Brain microvascular endothelial cell (primary cell): ENCODE data around the gene TCF7.
A peak's percentile ranks its signal among the peaks of the same experiment; 100 is the strongest.

Source experiments
- DNase-seq: peaks from one replicate; pipeline ENCODE4 v3.0.0-alpha.2; 2020
- H3K27ac ChIP-seq: fragments of 250-450 bp; sonication (Bioruptor Pico); 2 replicates; pipeline ENCODE4 v1.5.1; 2020; ENCODE audit warnings: mild to moderate bottlenecking, moderate library complexity
- H3K27me3 ChIP-seq: fragments of 250-450 bp; sonication (Bioruptor Pico); replicated peaks from 2 replicates; pipeline ENCODE4 v1.5.1; 2020; ENCODE audit warnings: mild to moderate bottlenecking
- H3K36me3 ChIP-seq: fragments of 250-450 bp; sonication (Bioruptor Pico); replicated peaks from 2 replicates; pipeline ENCODE4 v1.5.1; 2020; ENCODE audit warnings: mild to moderate bottlenecking
- H3K4me3 ChIP-seq: 2 replicates; pipeline ENCODE4 v1.5.1; 2011; ENCODE audit warnings: low read depth, mild to moderate bottlenecking, control low read depth, low read length, moderate library complexity
- in situ Hi-C: cut with HindIII; loops from 2 replicates; pipeline ENCODE4 v1.10.0; 2017; ENCODE audit warnings: low sequenced_read_pairs, low pct_ligation_motif_present
- TF ChIP-seq, protein P1 (sequence below): IDR thresholded peaks from 2 replicates; pipeline ENCODE4 v1.5.1; 2011; ENCODE audit warnings: low read depth, mild to moderate bottlenecking, moderate library complexity, low read length, control low read depth, inconsistent platforms; ENCODE audit errors: missing control alignments

The TCF7 gene

DNA sequence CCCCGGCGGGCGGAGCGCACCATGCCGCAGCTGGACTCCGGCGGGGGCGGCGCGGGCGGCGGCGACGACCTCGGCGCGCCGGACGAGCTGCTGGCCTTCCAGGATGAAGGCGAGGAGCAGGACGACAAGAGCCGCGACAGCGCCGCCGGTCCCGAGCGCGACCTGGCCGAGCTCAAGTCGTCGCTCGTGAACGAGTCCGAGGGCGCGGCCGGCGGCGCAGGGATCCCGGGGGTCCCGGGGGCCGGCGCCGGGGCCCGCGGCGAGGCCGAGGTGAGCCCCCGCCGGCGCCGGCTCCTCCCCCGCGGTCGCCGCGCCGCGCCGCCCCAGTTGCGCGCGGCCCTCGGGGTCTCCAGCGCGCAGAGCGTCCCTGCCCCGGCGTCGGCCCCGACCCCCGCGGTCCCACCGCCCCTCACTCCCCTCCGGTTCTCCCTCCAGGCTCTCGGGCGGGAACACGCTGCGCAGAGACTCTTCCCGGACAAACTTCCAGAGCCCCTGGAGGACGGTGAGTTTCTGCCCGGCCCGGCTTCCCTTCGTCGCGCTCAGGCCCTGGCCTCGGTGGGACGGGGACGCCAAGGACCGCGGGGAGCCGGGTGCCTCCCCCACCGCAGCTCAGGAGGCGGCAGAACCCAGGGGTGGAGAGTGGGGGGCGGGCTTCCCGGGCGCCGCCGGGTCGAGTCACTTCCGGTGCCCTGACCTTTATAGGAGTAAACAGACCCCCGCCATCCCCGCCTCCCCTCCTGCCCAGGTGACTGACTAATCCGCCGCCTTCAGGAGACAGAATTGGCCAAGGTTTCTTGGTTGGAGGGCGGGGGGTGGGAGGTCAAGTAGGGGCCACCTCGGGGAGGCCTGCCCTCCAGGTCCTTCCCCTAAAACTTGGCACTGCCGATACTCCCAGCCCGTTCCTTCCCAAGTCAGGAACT, 665 bp downstream of the TCF7 start:
- no peak for DNase-seq
- H3K4me3 ChIP-seq, result peak overlapping the region; percentile 47
- TF ChIP-seq, protein P1, sequence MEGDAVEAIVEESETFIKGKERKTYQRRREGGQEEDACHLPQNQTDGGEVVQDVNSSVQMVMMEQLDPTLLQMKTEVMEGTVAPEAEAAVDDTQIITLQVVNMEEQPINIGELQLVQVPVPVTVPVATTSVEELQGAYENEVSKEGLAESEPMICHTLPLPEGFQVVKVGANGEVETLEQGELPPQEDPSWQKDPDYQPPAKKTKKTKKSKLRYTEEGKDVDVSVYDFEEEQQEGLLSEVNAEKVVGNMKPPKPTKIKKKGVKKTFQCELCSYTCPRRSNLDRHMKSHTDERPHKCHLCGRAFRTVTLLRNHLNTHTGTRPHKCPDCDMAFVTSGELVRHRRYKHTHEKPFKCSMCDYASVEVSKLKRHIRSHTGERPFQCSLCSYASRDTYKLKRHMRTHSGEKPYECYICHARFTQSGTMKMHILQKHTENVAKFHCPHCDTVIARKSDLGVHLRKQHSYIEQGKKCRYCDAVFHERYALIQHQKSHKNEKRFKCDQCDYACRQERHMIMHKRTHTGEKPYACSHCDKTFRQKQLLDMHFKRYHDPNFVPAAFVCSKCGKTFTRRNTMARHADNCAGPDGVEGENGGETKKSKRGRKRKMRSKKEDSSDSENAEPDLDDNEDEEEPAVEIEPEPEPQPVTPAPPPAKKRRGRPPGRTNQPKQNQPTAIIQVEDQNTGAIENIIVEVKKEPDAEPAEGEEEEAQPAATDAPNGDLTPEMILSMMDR, result no peak
- peaks cover 7% of the 10 kb centered on the region for H3K27me3 ChIP-seq
- in situ Hi-C loops, result no loop called here
- H3K27ac ChIP-seq, result no peak overlapping the region
- H3K36me3 ChIP-seq, result no peaks in the 10 kb centered on the region

DNA sequence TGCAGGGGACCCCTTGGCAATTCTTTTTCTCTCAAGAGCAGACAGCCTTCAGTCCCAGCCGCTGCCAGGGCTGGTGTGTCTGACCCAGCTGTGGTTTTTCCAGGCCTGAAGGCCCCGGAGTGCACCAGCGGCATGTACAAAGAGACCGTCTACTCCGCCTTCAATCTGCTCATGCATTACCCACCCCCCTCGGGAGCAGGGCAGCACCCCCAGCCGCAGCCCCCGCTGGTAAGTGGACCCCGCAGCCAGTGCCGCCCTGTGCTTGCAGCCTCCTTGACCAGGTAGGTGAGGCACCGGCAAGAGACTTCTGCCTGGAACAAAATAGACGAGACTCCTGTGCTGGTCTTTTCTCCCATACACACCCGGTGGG, 1.3 kb downstream of the TCF7 start:
- Histone ChIP-seq H3K27me3 (peaks cover 7% of the 10 kb centered on the region), H3K27ac (no peak overlapping the region), H3K4me3 (peak overlapping the region; percentile 47), H3K36me3 (no peaks in the 10 kb centered on the region)
- TF ChIP-seq, protein P1, result no peak
- DNase-seq, result no peak
- in situ Hi-C loops, result no loop called here

DNA sequence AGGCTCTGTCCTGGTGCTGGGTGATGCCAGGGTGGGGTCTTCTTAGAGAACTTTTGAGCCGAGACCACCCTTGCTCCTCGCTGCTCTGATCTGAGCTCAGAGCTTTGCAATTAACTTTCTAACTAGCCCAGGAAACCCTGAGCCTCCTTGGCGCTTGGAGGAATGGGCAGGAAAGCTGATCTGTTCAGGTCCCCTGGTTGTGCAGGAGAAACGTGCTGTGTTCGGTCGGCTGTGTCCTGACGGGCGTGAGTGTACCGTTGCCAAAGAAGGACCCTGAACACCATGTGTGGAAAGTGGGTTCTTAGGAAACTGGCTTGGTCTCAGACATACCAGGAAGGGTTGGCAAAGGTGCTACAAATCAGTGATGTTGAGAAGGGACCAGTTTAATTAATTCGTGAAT, 1.8 kb downstream of the TCF7 start:
- in situ Hi-C loops, result no loop called here
- H3K4me3 ChIP-seq, result no peak overlapping the region
- peaks cover 7% of the 10 kb centered on the region for H3K27me3 ChIP-seq
- no peaks in the 10 kb centered on the region for H3K36me3 ChIP-seq
- DNase-seq, result no peak
- TF ChIP-seq, protein P1, result no peak
- H3K27ac ChIP-seq, result no peak overlapping the region

DNA sequence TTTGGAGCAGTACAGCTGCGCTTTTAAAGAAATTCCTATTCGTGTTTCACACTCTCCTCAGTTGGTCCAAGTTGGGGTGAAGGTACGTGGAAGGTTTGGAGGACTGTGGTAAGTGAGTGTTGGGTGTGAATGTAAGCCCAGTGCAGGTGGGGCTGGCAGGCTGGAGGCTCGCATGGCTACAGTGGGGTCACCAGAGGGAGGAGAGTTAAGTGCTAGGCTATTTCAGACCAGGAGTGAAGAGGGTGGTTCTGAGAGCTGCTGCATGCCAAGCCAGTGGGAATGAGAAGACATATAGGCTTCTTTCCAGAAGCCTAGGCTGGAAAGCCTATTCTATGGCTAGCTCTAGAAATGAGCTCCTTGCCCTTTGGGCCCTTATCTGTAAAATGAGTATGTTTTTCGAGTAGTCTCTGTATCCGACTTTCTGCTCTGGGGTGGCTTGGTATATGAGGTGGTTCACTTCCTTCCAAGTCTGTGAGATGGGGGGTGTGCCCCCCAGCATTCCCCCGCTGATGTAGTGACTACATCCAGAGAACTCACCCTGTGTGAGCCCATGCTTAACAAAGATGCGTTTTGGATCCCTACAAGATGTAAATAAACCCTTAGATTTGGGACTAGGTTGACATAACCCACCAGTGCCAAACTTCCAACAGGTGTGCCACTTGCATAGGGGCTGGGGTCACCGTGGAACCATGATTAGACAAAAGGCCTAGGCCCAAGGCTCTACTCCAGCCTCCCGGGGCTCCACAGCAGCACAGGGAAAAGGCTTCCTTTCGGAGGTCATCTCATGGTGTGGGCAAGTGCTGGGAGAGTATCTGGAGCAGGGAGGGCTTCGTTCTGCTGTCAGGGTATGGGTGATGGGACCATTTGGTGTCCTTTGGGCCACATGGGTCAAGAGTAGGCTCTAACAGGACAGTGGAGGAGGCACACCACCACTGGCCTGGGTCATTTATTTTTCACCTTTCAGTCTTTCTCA, 2.6 kb downstream of the TCF7 start:
- TF ChIP-seq, protein P1, result no peak
- no peak overlapping the region for H3K4me3 ChIP-seq
- H3K36me3 ChIP-seq, result no peaks in the 10 kb centered on the region
- no peak overlapping the region for H3K27ac ChIP-seq
- H3K27me3 ChIP-seq, result peaks cover 7% of the 10 kb centered on the region
- no peak for DNase-seq
- in situ Hi-C loops, result no loop called here

DNA sequence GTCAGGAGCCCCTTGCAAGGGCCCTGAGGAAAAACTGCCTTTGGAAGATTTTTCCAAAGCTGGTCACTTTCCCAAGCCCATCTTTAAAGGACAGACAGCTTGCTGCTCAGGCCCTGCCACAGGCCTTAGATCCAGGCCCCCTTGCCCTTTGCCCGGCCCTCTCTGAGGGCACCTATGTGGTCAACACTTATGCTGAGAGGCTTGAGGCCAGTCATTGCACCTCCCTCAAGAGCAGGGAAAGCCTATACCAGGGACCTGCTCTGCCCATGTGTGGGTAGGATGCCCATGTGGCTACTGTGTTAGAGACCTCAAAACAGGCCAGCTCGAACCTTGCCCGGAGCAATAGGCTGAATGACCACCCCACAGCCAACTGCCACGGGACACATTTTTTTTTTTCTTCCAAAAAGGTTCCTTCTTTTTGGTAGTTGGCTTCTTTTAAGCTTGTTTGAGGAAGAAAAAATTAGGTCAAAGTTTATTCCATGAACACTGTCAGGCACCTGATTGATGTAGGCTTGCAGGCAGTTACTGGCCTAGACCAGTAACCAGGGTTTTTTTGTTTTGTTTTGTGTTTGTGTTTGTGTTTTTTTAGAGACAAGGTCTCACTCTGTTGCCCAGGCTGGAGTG, 3.8 kb downstream of the TCF7 start:
- no peak overlapping the region for H3K4me3 ChIP-seq
- TF ChIP-seq, protein P1, result no peak
- H3K27ac ChIP-seq, result no peak overlapping the region
- H3K36me3 ChIP-seq, result no peaks in the 10 kb centered on the region
- H3K27me3 ChIP-seq, result peaks cover 4% of the 10 kb centered on the region
- no peak for DNase-seq
- in situ Hi-C loops, result no loop called here
